Panc1 (cell line): ENCODE results near the gene CPLX1. TPM values are rescaled to one million over a fixed set of nuclear protein-coding genes. Genes with fewer than 3 reads are reported as not detected.

Source experiments
- ATAC-seq: fragments of 200-7000 bp; cut with Tn5 transposase; 2 replicates; pipeline ENCODE4 v1.9.1; 2020; ENCODE audit warnings: mild to moderate bottlenecking, moderate library complexity
- BruUV-seq: library from RNA; stranded (reverse); fragments of 400-500 nt; replicated peaks from 2 replicates; lab custom pipeline; 2021; lab: Mats Ljungman, UMichigan
- CTCF ChIA-PET: fragments of 300-600 bp; sonication (Branson Sonifier 250); formaldehyde crosslinking; loops from one replicate; lab custom pipeline; 2022; ENCODE audit warnings: antibody characterized with exemption; lab: Charles Lee
- POLR2A ChIA-PET: fragments of 300-600 bp; sonication (Branson Sonifier 250); formaldehyde crosslinking; loops from one replicate; lab custom pipeline; 2022; ENCODE audit warnings: antibody characterized with exemption; lab: Charles Lee
- DNase-seq: peaks from one replicate; pipeline ENCODE4 v3.0.0-alpha.2; 2010; ENCODE audit warnings: low read depth, low spot score
- H3K27ac ChIP-seq: 2 replicates; pipeline ENCODE4 v1.5.1; 2011; ENCODE audit warnings: mild to moderate bottlenecking, low read length, inconsistent platforms
- H3K27me3 ChIP-seq: fragments of 200-500 bp; sonication (Bioruptor generic); 2 replicates; pipeline ENCODE4 v1.6.0; 2014; ENCODE audit warnings: low read length, inconsistent platforms; ENCODE audit not compliant: control insufficient read depth, insufficient read depth
- H3K36me3 ChIP-seq: fragments of 200-500 bp; sonication (Bioruptor generic); 2 replicates; pipeline ENCODE4 v1.5.1; 2014; ENCODE audit warnings: inconsistent platforms, mild to moderate bottlenecking, low read length, moderate library complexity; ENCODE audit not compliant: control insufficient read depth, insufficient read depth
- H3K4me1 ChIP-seq: 2 replicates; pipeline ENCODE4 v1.5.1; 2011; ENCODE audit warnings: inconsistent platforms, mild to moderate bottlenecking, low read length, moderate library complexity; ENCODE audit not compliant: control insufficient read depth, insufficient read depth
- H3K4me3 ChIP-seq, 2 experiments: 2 replicates each; pipeline ENCODE4 v1.5.1; 2011 to 2012; ENCODE audit warnings: low read depth in 2 of 2, low read length in 2 of 2, mild to moderate bottlenecking in 2 of 2, inconsistent platforms in 1 of 2, moderate library complexity in 1 of 2
- H3K9me3 ChIP-seq: fragments of 200-500 bp; sonication (Bioruptor generic); 2 replicates; pipeline ENCODE4 v1.5.1; 2014; ENCODE audit warnings: low read depth, mild to moderate bottlenecking, inconsistent platforms, low read length, moderate library complexity; ENCODE audit not compliant: control insufficient read depth, insufficient read depth
- CTCF ChIP-seq: fragments of 450-650 bp; IDR thresholded peaks from 2 replicates; pipeline ENCODE4 v1.5.1; 2017; ENCODE audit warnings: mild to moderate bottlenecking
- POLR2AphosphoS5 ChIP-seq: IDR thresholded peaks from 2 replicates; pipeline ENCODE4 v1.6.1; 2012; ENCODE audit warnings: mild to moderate bottlenecking, low read depth, low read length, moderate library complexity
- REST ChIP-seq, 2 experiments: IDR thresholded peaks; 2 replicates each; pipeline ENCODE4 v1.6.1; 2011 to 2012; ENCODE audit warnings: low read depth in 2 of 2, control low read depth in 1 of 2, low read length in 1 of 2, mild to moderate bottlenecking in 1 of 2, moderate library complexity in 1 of 2; ENCODE audit not compliant: insufficient read depth in 1 of 2
- SIN3A ChIP-seq: IDR thresholded peaks from 2 replicates; pipeline ENCODE4 v1.6.1; 2012; ENCODE audit warnings: low read depth, mild to moderate bottlenecking, low read length, moderate library complexity, borderline replicate concordance; ENCODE audit not compliant: insufficient read depth
- TCF7L2 ChIP-seq: IDR thresholded peaks from 2 replicates; pipeline ENCODE4 v1.6.1; 2011; ENCODE audit warnings: mild to moderate bottlenecking, low read depth, low read length, inconsistent platforms
- in situ Hi-C: cut with HindIII; loops from 2 replicates; pipeline ENCODE4 v1.10.0; 2016; ENCODE audit warnings: low sequenced_read_pairs, low pct_unique_long_range_greater_than_20kb
- intact Hi-C: fragments of 100-400 bp; cut with micrococcal nuclease; formaldehyde crosslinking; loops from one replicate; pipeline ENCODE4 v1.10.0; 2022; ENCODE audit not compliant: unreplicated experiment
- total RNA-seq: library from RNA; stranded (reverse); gene quantifications from one replicate; pipeline ENCODE4 v1.2.1, GENCODE V29; 2021; ENCODE audit not compliant: unreplicated experiment

Gene CPLX1
- total RNA-seq, 1 experiment from 2014 or later, result 6.7 TPM

GRCh38 chr4:823176-823760 is 2.7 kb downstream of the CPLX1 start:
- Histone ChIP-seq H3K9me3 (no peaks in the 10 kb centered on the region), H3K4me3 (no peak overlapping the region), H3K27me3 (no peaks in the 10 kb centered on the region), H3K4me1 (peaks cover 5% of the 10 kb centered on the region; the same call in 1 of the 2 replicates), H3K36me3 (no peaks in the 10 kb centered on the region), H3K27ac (no peak overlapping the region)
- no TSS peak for BruUV-seq
- intact Hi-C loops, result no loop called here
- CTCF ChIA-PET, result no interaction called here
- no peak for TF ChIP-seq SIN3A
- no peak for TF ChIP-seq POLR2AphosphoS5
- no peak for TF ChIP-seq REST (IDR thresholded peaks at IDR 0.05; ENCODE audit: insufficient read depth in 1 of 2, low read depth in 2 of 2, low read length in 1 of 2)
- TF ChIP-seq TCF7L2, result no peak
- no peak for TF ChIP-seq CTCF
- no peak for ATAC-seq
- POLR2A ChIA-PET, result no interaction called here
- DNase-seq, result no peak
- in situ Hi-C loops, result no loop called here

DNA sequence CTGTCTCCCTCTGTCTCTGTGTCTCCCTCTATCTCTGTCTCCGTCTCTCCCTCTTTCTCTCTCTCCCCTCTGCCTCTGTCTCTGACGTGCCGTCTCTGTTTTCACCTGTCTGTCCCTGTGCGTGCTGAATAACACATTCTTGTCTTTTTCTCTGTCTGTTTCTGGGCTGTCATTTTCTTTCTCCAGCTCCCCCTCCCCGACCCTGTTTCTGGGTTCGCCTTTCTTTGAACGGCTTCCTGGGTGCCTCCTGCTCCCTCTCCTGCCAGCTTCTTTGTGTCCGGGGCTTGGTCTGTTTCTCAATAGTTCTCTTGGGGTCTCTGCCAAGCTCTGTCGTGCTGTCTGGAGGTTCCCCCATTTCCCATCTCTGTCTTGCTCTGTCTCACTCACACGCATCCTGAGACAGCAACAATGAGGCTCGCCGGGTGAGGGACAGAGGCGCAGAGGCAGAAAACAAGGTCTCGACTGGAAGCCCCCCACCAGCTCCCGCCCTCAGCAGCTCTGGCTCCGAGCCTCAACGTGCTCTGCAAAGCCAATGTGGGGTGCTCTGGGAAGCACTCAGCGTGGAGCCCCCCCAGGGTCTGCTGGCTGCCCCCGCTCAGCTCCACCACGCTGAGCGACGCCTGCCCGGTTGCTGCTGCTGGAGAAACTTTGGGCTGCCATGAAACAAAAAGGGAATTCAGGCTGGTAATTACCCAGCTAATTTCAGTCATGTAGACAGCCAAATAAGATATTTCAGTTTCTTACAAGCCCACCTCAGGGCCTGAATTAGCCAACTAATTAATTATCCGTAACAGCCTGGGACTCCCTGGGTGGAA is 3.4 kb downstream of the CPLX1 start:
- BruUV-seq, result no TSS peak
- ChIA-PET CTCF (no interaction called here), POLR2A (interaction anchor here (0.6 kb wide), 1 partner anchor 363 kb away, joined by 6 read pairs; no protein-coding TSS in a partner anchor)
- Histone ChIP-seq H3K9me3 (no peaks in the 10 kb centered on the region), H3K36me3 (no peaks in the 10 kb centered on the region), H3K4me1 (peaks cover 5% of the 10 kb centered on the region; the same call in 1 of the 2 replicates), H3K27ac (no peak overlapping the region), H3K4me3 (no peak overlapping the region), H3K27me3 (no peaks in the 10 kb centered on the region)
- in situ Hi-C loops, result no loop called here
- ATAC-seq (no peak), DNase-seq (no peak)
- no peak for TF ChIP-seq POLR2AphosphoS5
- TF ChIP-seq CTCF, result no peak
- no peak for TF ChIP-seq REST (IDR thresholded peaks at IDR 0.05; ENCODE audit: insufficient read depth in 1 of 2, low read depth in 2 of 2, low read length in 1 of 2)
- no peak for TF ChIP-seq SIN3A
- TF ChIP-seq TCF7L2, result no peak
- intact Hi-C loops, result no loop called here
